Stomach smooth muscle (tissue), 2 donors: ENCODE results near the gene RAB43.
A peak's percentile ranks its signal among the peaks of the same experiment; 100 is the strongest.

Experiments used
- H3K27ac ChIP-seq: one replicate; pipeline ENCODE4 v1.7.0; 2013; ENCODE audit warnings: mild to moderate bottlenecking, low read length, inconsistent platforms
- H3K27me3 ChIP-seq, 2 donors: one replicate each; pipeline ENCODE4 v1.7.0; 2013; ENCODE audit warnings: low read length in 2 of 2; ENCODE audit not compliant: insufficient read depth in 2 of 2, control insufficient read depth in 1 of 2
- H3K36me3 ChIP-seq, 2 donors: one replicate each; pipeline ENCODE4 v1.7.0; 2013; ENCODE audit warnings: low read length in 2 of 2; ENCODE audit not compliant: control insufficient read depth in 2 of 2, insufficient read depth in 2 of 2
- H3K4me1 ChIP-seq: one replicate; pipeline ENCODE4 v1.7.0; 2013; ENCODE audit warnings: low read length; ENCODE audit not compliant: control insufficient read depth, insufficient read depth
- H3K4me3 ChIP-seq, 2 donors: one replicate each; pipeline ENCODE4 v1.7.0; 2013; ENCODE audit warnings: low read length in 2 of 2
- H3K9ac ChIP-seq, 2 donors: one replicate each; pipeline ENCODE4 v1.7.0; 2013; ENCODE audit warnings: low read length in 2 of 2, mild to moderate bottlenecking in 1 of 2
- H3K9me3 ChIP-seq, 2 donors: one replicate each; pipeline ENCODE4 v1.7.0; 2013; ENCODE audit warnings: low read length in 2 of 2; ENCODE audit not compliant: control insufficient read depth in 2 of 2
- donor health status: healthy.
- donor health status: Pancreatic carcinoma.

Gene RAB43

DNA sequence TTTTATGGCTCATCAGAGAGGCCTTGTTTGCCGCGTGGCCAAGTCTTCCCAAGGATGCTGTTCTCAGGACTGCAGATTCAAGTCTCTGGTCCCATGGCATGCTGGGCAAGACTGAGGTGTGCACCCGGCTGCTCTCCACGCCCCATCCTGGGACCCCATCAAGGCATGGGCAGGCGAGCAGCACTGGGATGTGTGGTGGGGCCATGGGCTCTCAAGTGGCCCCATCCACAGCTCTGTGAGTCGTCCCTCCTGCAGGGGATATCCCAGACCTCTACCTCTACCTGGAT is 74.1 kb downstream of the RAB43 start:
- Histone ChIP-seq H3K27ac (no peak overlapping the region), H3K9ac (no peak overlapping the region), H3K4me1 (peaks cover 11% of the 10 kb centered on the region), H3K9me3 (peaks cover 0 to 19% of the 10 kb centered on the region in 2 donors), H3K4me3 (no peak overlapping the region), H3K36me3 (no peaks in the 10 kb centered on the region), H3K27me3 (peaks cover 0 to 16% of the 10 kb centered on the region in 2 donors)

DNA sequence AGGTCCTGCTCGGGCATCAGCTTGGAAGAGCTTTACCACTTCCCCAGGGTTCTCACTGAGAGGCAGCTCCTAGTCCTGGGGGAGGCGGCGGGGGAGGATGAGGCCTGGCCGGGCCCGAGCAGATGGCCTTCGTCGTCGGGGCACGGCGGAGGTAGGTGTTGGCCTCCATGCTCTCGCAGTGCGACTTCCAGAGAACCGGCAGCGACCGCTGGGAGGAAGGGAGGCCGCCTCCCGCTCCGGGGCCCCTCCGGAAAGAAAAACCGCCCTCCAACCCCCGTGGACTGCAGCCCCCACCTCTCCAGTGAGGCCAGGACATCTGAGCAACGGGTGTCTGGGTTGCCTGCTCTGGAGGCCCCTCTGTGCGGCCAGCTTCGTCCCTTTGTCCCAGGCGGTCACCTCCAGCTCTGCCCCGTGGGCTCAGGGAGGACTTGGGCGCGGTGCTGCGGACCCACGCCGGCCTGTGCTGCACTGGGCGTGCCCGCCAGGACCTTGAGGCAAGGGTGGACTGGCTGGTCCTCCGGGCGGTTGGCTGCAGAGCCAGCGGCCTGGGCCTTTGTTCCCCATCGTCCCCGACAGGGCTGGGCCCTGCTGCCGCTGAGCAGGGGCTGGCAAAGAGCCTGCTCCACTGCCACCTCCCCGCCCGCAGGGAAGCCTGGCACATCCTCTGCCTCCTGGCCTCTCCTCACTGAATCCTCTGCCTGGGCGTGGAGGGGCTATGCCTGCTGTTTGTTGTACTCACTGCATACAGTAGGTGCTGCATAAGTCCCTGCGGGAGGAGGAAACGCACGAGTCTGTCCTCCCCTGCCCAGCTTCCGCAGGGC is 74.7 kb downstream of the RAB43 start:
- Histone ChIP-seq H3K27me3 (peaks cover 0 to 16% of the 10 kb centered on the region in 2 donors), H3K9me3 (peaks cover 0 to 19% of the 10 kb centered on the region in 2 donors), H3K4me1 (peaks cover 5% of the 10 kb centered on the region), H3K9ac (no peak overlapping the region), H3K36me3 (no peaks in the 10 kb centered on the region), H3K27ac (no peak overlapping the region), H3K4me3 (no peak overlapping the region)

- no peaks in the 10 kb centered on the region for H3K36me3 ChIP-seq
- H3K9me3 ChIP-seq, result peaks cover 0 to 19% of the 10 kb centered on the region in 2 donors
- H3K4me3 ChIP-seq, result peak overlapping the region in 1 of 2 donors; percentile 49
- H3K27ac ChIP-seq, result no peak overlapping the region
- H3K9ac ChIP-seq, result no peak overlapping the region
- peaks cover 2% of the 10 kb centered on the region for H3K4me1 ChIP-seq
- peaks cover 0 to 16% of the 10 kb centered on the region in 2 donors for H3K27me3 ChIP-seq
Observed at GRCh38 chr3:129046037-129046731, 75.4 kb downstream of the RAB43 start.

GRCh38 chr3:129045675-129046036 is 75.9 kb downstream of the RAB43 start:
- H3K4me1 ChIP-seq, result peaks cover 2% of the 10 kb centered on the region
- peak overlapping the region in 1 of 2 donors; percentile 49 for H3K4me3 ChIP-seq
- H3K9me3 ChIP-seq, result peaks cover 0 to 19% of the 10 kb centered on the region in 2 donors
- peaks cover 0 to 16% of the 10 kb centered on the region in 2 donors for H3K27me3 ChIP-seq
- H3K27ac ChIP-seq, result no peak overlapping the region
- no peak overlapping the region for H3K9ac ChIP-seq
- H3K36me3 ChIP-seq, result no peaks in the 10 kb centered on the region

GRCh38 chr3:129040579-129041300 is 80.9 kb downstream of the RAB43 start:
- Histone ChIP-seq H3K4me1 (peaks cover 22% of the 10 kb centered on the region), H3K27ac (no peak overlapping the region), H3K4me3 (no peak overlapping the region), H3K9ac (no peak overlapping the region), H3K36me3 (no peaks in the 10 kb centered on the region), H3K9me3 (peaks cover 0 to 7% of the 10 kb centered on the region in 2 donors), H3K27me3 (peaks cover 0 to 9% of the 10 kb centered on the region in 2 donors)

DNA sequence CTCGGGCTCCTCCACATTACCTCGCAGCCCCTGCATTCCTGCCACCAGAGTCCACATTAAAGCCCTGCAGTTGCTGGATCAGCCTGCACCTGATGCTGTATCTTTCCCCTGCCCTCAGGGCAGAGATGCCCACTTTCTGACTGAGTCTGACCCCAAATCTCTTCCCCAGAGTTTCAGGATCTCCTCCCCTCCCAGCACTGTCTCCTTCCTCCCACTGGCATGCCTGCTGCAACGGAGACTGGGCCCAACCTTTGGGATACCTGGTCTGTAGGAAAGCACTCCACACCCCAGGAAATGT is 81.6 kb downstream of the RAB43 start:
- H3K36me3 ChIP-seq, result no peaks in the 10 kb centered on the region
- peaks cover 0 to 4% of the 10 kb centered on the region in 2 donors for H3K9me3 ChIP-seq
- H3K4me3 ChIP-seq, result peak overlapping the region in 1 of 2 donors; percentile 29
- no peak overlapping the region for H3K9ac ChIP-seq
- H3K27me3 ChIP-seq, result peaks cover 0 to 4% of the 10 kb centered on the region in 2 donors
- H3K27ac ChIP-seq, result no peak overlapping the region
- H3K4me1 ChIP-seq, result peaks cover 27% of the 10 kb centered on the region

DNA sequence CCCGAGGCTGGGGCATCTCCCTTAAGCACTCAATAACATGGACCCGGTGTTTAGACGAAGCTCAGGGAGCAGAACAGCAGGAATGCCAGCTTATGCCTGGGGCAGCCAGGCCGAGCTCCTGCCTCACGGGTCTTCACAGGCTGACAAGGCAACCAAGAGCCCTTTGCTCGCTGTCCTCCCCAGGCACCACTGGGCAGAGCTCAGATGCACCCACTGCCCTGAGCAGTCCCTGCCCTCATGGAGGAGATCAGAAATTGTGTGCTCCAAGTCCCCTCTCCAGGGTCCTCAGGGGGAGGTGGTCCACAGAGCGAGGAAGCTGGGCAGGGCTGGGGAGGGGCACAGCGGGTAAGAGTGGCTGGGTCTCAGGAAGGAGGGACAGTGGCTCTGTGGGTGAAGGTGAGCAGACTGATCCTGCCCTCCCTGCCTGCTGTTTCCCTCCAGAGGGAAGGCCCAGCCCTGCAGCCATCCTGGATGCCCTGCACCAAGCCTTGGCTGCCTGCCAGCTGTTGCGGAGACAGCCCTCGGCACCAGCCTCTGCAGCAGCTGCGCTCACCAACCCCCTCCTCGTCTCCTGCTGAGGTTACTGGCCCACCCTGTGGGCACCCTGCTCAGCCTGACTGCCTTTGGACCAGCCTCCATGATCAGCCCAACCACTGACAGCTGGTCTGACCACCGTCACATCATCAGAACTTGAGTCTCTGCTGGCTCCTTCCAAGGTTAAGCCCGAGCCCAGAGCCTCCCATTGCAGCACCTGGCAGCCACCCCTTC is 82.1 kb downstream of the RAB43 start:
- peak overlapping the region in 1 of 2 donors; percentile 29 for H3K4me3 ChIP-seq
- peaks cover 0 to 4% of the 10 kb centered on the region in 2 donors for H3K27me3 ChIP-seq
- no peak overlapping the region for H3K9ac ChIP-seq
- peaks cover 0 to 4% of the 10 kb centered on the region in 2 donors for H3K9me3 ChIP-seq
- peaks cover 32% of the 10 kb centered on the region for H3K4me1 ChIP-seq
- H3K27ac ChIP-seq, result no peak overlapping the region
- H3K36me3 ChIP-seq, result no peaks in the 10 kb centered on the region

- peaks cover 37% of the 10 kb centered on the region for H3K4me1 ChIP-seq
- no peak overlapping the region for H3K9ac ChIP-seq
- H3K27ac ChIP-seq, result no peak overlapping the region
- H3K27me3 ChIP-seq, result peaks cover 0 to 4% of the 10 kb centered on the region in 2 donors
- no peaks in the 10 kb centered on the region for H3K36me3 ChIP-seq
- H3K4me3 ChIP-seq, result no peak overlapping the region
- H3K9me3 ChIP-seq, result no peaks in the 10 kb centered on the region
Observed at GRCh38 chr3:129038121-129038855, 83.3 kb downstream of the RAB43 start.
